Type B pancreatic cell (in vitro differentiated cells): ENCODE results near the gene YEATS4. TPM values are rescaled to one million over a fixed set of nuclear protein-coding genes. Genes with fewer than 3 reads are reported as not detected.
"Not testable (repeated sequence)": the region's sequence is repeated elsewhere in the genome, so short reads cannot be mapped to it uniquely, and the experiment has no call there.

Experiments used
- DNase-seq: peaks from one replicate; pipeline ENCODE4 v3.0.0; 2021; ENCODE audit warnings: mixed read lengths; ENCODE audit not compliant: unreplicated experiment; ENCODE audit errors: extremely low spot score
- H3K27ac Mint-ChIP-seq: 2 replicates; pipeline ENCODE4 v1.8.0; 2021; ENCODE audit warnings: mild to moderate bottlenecking, mixed read lengths
- H3K27me3 Mint-ChIP-seq: 2 replicates; pipeline ENCODE4 v1.8.0; 2021; ENCODE audit warnings: mixed read lengths
- H3K36me3 Mint-ChIP-seq: 2 replicates; pipeline ENCODE4 v1.8.0; 2021; ENCODE audit warnings: mixed read lengths
- H3K4me1 Mint-ChIP-seq: one replicate; pipeline ENCODE4 v1.8.0; 2021; ENCODE audit warnings: mixed read lengths; ENCODE audit not compliant: unreplicated experiment
- H3K4me3 Mint-ChIP-seq: 2 replicates; pipeline ENCODE4 v1.8.0; 2021; ENCODE audit warnings: mild to moderate bottlenecking, mixed read lengths
- H3K9me3 Mint-ChIP-seq: 2 replicates; pipeline ENCODE4 v1.8.0; 2021; ENCODE audit warnings: mixed read lengths
- long read RNA-seq: library from polyadenylated mRNA; unstranded; transcript quantifications from one replicate; pipeline ENCODE4 v2.0.0, GENCODE V29; 2020
- total RNA-seq: library from RNA; stranded (reverse); gene quantifications from 2 replicates; pipeline ENCODE4 v1.2.1, GENCODE V29; 2021; ENCODE audit warnings: low replicate concordance
- TF ChIP-seq, protein P1 (sequence below): fragments of 200-600 bp; sonication (generic); conservative IDR thresholded peaks from 2 replicates; pipeline ENCODE4 v1.5.0; 2021; ENCODE audit warnings: antibody characterized with exemption, mild to moderate bottlenecking

Gene YEATS4
- total RNA-seq: 21.4 and 24.6 TPM in 2 replicates
- long read RNA-seq, transcript YEATS4-201 (7 exons, 1,434 nt): major isoform, 75 of 96 reads
- long read RNA-seq, partial matches to known transcripts: 3 of 96 reads
- long read RNA-seq, other reads (novel, unspliced or antisense): 13 of 96 reads

DNA sequence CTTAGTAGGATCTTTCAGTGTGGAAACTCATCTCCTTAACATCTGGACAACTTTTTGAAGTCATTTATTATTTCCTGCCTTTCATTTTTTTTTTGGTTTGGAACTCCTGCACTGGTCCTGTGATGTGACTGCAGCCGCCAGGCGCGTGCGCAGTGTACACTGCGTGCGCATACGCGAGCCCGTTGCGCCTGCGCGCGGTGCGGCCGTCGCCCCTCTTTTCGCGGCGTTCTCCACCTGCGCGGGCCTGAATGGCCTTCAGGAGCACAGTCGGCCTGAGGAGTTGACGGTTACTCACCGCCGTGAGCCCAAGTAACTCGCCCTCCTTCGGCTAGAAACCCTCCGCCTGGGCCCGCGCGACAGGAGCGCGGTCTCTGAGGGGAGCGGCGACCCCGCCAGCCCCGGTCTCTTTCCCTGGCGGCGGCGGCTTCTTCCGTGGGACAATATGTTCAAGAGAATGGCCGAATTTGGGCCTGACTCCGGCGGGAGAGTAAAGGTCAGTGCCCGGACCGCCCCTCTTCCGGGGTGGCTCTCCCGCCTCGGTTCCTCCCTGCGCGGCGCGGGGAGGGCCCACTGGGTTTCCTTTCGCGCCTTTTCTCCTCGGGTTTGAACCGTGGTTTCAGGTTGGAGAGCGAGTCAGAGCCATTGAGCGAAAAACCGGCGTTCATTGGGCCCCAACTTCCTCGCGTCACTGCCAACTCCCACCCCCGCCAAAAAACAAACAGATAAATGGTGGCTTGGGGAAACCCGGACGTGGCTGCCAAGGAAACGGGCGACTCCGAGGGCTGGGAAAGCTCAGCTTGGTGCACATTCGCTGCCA is at the start of gene YEATS4:
TSS of gene YEATS4 (plus strand) at position 213 of the 817 bp plus-strand sequence. CDS start at position 443, 230 bp downstream.
- Mint-ChIP-seq H3K27me3 (peaks cover 2% of the 10 kb centered on the region), H3K4me3 (peak within 1 kb of the TSS; percentile 96), H3K27ac (peak within 1 kb of the TSS; percentile 98), H3K9me3 (no peaks in the 10 kb centered on the region), H3K36me3 (peaks cover 11% of the 10 kb centered on the region), H3K4me1 (peaks cover 20% of the 10 kb centered on the region)
- TF ChIP-seq, protein P1, sequence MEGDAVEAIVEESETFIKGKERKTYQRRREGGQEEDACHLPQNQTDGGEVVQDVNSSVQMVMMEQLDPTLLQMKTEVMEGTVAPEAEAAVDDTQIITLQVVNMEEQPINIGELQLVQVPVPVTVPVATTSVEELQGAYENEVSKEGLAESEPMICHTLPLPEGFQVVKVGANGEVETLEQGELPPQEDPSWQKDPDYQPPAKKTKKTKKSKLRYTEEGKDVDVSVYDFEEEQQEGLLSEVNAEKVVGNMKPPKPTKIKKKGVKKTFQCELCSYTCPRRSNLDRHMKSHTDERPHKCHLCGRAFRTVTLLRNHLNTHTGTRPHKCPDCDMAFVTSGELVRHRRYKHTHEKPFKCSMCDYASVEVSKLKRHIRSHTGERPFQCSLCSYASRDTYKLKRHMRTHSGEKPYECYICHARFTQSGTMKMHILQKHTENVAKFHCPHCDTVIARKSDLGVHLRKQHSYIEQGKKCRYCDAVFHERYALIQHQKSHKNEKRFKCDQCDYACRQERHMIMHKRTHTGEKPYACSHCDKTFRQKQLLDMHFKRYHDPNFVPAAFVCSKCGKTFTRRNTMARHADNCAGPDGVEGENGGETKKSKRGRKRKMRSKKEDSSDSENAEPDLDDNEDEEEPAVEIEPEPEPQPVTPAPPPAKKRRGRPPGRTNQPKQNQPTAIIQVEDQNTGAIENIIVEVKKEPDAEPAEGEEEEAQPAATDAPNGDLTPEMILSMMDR: no peak
- DNase-seq: peak; percentile 88

GRCh38 chr12:69313209-69313608 is 46.3 kb upstream of the YEATS4 start:
- no peaks in the 10 kb centered on the region for H3K27me3 Mint-ChIP-seq
- no peaks in the 10 kb centered on the region for H3K4me1 Mint-ChIP-seq
- H3K27ac Mint-ChIP-seq: no peak overlapping the region
- H3K9me3 Mint-ChIP-seq: peaks cover 6% of the 10 kb centered on the region
- no peak overlapping the region for H3K4me3 Mint-ChIP-seq
- DNase-seq: no peak
- no peaks in the 10 kb centered on the region for H3K36me3 Mint-ChIP-seq
- TF ChIP-seq, protein P1: no peak

- H3K27me3 Mint-ChIP-seq: not testable (repeated sequence)
Observed at GRCh38 chr12:69316784-69317183, 42.8 kb upstream of the YEATS4 start.

GRCh38 chr12:69317233-69317632 is 42.3 kb upstream of the YEATS4 start:
- not testable (repeated sequence) for H3K4me3 Mint-ChIP-seq, DNase-seq, H3K4me1 Mint-ChIP-seq, H3K36me3 Mint-ChIP-seq, H3K27me3 Mint-ChIP-seq, H3K27ac Mint-ChIP-seq, H3K9me3 Mint-ChIP-seq

More at GRCh38 chr12:69316784-69317183, 42.8 kb upstream of the YEATS4 start:
- not testable (repeated sequence) for H3K9me3 Mint-ChIP-seq, DNase-seq, H3K4me3 Mint-ChIP-seq, H3K36me3 Mint-ChIP-seq, H3K4me1 Mint-ChIP-seq, H3K27ac Mint-ChIP-seq

DNA sequence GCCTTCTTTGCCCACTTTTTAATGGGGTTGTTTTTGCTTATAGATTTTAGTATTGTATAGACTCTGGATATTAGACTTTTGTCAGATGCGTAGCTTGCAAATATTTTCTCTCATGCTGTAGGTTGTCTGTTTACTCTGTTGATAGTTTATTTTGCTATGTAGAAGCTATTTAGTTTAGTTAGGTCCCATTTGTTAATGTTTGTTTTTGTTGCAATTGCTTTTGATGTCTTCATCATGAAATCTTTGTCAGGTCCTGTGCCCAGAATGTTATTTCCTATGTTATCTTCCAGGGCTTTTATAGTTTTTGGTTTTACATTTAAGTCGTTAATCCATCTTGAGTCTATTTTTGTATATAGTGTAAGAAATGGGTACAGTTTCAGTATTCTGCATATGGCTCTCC is 41.3 kb upstream of the YEATS4 start:
- peaks cover 9% of the 10 kb centered on the region for H3K9me3 Mint-ChIP-seq
- TF ChIP-seq, protein P1: no peak

GRCh38 chr12:69321351-69321750 is 38.2 kb upstream of the YEATS4 start:
- DNase-seq: no peak
- Mint-ChIP-seq H3K9me3 (peaks cover 10% of the 10 kb centered on the region), H3K36me3 (no peaks in the 10 kb centered on the region), H3K27me3 (no peaks in the 10 kb centered on the region), H3K4me3 (no peak overlapping the region), H3K27ac (no peak overlapping the region), H3K4me1 (no peaks in the 10 kb centered on the region)
- TF ChIP-seq, protein P1: no peak

More for the DNA sequence above, 41.3 kb upstream of the YEATS4 start:
- no peaks in the 10 kb centered on the region for H3K36me3 Mint-ChIP-seq
- no peaks in the 10 kb centered on the region for H3K4me1 Mint-ChIP-seq
- H3K27ac Mint-ChIP-seq: no peak overlapping the region
- no peak overlapping the region for H3K4me3 Mint-ChIP-seq
- H3K27me3 Mint-ChIP-seq: no peaks in the 10 kb centered on the region
- no peak for DNase-seq
